ENCODE results near the gene PDE6D. TPM values are rescaled to one million over a fixed set of nuclear protein-coding genes. Genes with fewer than 3 reads are reported as not detected.

Gene PDE6D
- total and polyA plus RNA-seq, 2 of the 13 experiments (the other 11 are each of a cell fraction or from before 2014, with no cell fraction given): 14.1 to 23.2 TPM

- TF ChIP-seq ZNF280B (CRISPR knock-in tag; IDR thresholded peaks at IDR 0.05; ENCODE audit: borderline replicate concordance) (peak; percentile 88; the same call in 1 of the 2 replicates), ZNF317 (CRISPR knock-in tag; IDR thresholded peaks at IDR 0.05) (no peak), TFDP1 (CRISPR knock-in tag; IDR thresholded peaks at IDR 0.05; ENCODE audit: borderline replicate concordance) (peak; percentile 90), HOXA3 (CRISPR knock-in tag; IDR thresholded peaks at IDR 0.05) (peak; percentile 57; the same call in 1 of the 2 replicates), SALL2 (CRISPR knock-in tag; IDR thresholded peaks at IDR 0.05) (no peak), FOXA1 (IDR thresholded peaks at IDR 0.05) (no peak), FOXA1 (CRISPR knock-in tag; IDR thresholded peaks at IDR 0.05) (peak; percentile 62), NFIC (IDR thresholded peaks at IDR 0.05; ENCODE audit: low read length) (no peak), ZNF547 (CRISPR knock-in tag; IDR thresholded peaks at IDR 0.05) (peak; percentile 93), AGO1 (IDR thresholded peaks at IDR 0.05; ENCODE audit: low read depth, low read length, poor library complexity, severe bottlenecking) (peak; percentile 56), SAP130 (CRISPR knock-in tag; IDR thresholded peaks at IDR 0.05; ENCODE audit: low read depth) (peak; percentile 56), ZNF292 (CRISPR knock-in tag; IDR thresholded peaks at IDR 0.05; ENCODE audit: borderline replicate concordance, low read depth) (peak; percentile 47; the same call in 1 of the 2 replicates), ZNF414 (CRISPR knock-in tag; IDR thresholded peaks at IDR 0.05) (peak; percentile 75; the same call in 1 of the 2 replicates), ARNT (IDR thresholded peaks at IDR 0.05) (no peak), U2AF1 (optimal IDR thresholded peaks at IDR 0.05; ENCODE audit: low read depth, low read length) (no peak)
- TF ChIP-seq, protein P1, sequence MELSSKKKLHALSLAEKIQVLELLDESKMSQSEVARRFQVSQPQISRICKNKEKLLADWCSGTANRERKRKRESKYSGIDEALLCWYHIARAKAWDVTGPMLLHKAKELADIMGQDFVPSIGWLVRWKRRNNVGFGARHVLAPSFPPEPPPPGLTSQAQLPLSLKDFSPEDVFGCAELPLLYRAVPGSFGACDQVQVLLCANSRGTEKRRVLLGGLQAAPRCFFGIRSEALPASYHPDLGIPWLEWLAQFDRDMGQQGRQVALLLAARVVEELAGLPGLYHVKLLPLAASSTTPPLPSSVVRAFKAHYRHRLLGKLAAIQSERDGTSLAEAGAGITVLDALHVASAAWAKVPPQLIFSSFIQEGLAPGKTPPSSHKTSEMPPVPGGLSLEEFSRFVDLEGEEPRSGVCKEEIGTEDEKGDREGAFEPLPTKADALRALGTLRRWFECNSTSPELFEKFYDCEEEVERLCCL (CRISPR knock-in tag; IDR thresholded peaks at IDR 0.05; ENCODE audit: borderline replicate concordance): no peak
- TF ChIP-seq, protein P2, sequence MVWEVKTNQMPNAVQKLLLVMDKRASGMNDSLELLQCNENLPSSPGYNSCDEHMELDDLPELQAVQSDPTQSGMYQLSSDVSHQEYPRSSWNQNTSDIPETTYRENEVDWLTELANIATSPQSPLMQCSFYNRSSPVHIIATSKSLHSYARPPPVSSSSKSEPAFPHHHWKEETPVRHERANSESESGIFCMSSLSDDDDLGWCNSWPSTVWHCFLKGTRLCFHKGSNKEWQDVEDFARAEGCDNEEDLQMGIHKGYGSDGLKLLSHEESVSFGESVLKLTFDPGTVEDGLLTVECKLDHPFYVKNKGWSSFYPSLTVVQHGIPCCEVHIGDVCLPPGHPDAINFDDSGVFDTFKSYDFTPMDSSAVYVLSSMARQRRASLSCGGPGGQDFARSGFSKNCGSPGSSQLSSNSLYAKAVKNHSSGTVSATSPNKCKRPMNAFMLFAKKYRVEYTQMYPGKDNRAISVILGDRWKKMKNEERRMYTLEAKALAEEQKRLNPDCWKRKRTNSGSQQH (CRISPR knock-in tag; IDR thresholded peaks at IDR 0.05; ENCODE audit: low read depth): no peak
- TF ChIP-seq, protein P3, sequence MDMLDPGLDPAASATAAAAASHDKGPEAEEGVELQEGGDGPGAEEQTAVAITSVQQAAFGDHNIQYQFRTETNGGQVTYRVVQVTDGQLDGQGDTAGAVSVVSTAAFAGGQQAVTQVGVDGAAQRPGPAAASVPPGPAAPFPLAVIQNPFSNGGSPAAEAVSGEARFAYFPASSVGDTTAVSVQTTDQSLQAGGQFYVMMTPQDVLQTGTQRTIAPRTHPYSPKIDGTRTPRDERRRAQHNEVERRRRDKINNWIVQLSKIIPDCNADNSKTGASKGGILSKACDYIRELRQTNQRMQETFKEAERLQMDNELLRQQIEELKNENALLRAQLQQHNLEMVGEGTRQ (IDR thresholded peaks at IDR 0.05; ENCODE audit: low read depth, low read length): no peak
- TF ChIP-seq, protein P3 (CRISPR knock-in tag; IDR thresholded peaks at IDR 0.05; ENCODE audit: borderline replicate concordance): no peak
- TF ChIP-seq, protein P4, sequence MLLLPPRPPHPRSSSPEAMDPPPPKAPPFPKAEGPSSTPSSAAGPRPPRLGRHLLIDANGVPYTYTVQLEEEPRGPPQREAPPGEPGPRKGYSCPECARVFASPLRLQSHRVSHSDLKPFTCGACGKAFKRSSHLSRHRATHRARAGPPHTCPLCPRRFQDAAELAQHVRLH (CRISPR knock-in tag; IDR thresholded peaks at IDR 0.05; ENCODE audit: borderline replicate concordance, low read depth): peak; percentile 41; the same call in 1 of the 2 replicates
Measured at GRCh38 chr2:231701456-231702373, 79.4 kb downstream of the PDE6D start (continued).
